Tibial artery (tissue), 4 donors: ENCODE measurements around the gene CROCC2.

Source experiments
- DNase-seq, 2 donors: peaks; one replicate each; pipeline ENCODE4 v3.0.0-alpha.2; 2019
- H3K27ac ChIP-seq, 2 donors: fragments of 200-600 bp; sonication (generic) in 1 of 2; 1 replicate in 1 of 2; 2 replicates in 1 of 2; pipeline ENCODE4 v1.5.1; 2018 to 2019; ENCODE audit warnings: mild to moderate bottlenecking in 1 of 2
- H3K27me3 ChIP-seq, 2 donors: fragments of 200-600 bp; sonication (generic) in 1 of 2; one replicate each; pipeline versions ENCODE4 v1.5.1 to v1.6.0; 2016 to 2019
- H3K36me3 ChIP-seq, 3 donors: fragments of 200-600 bp; sonication (generic) in 2 of 3; one replicate each; pipeline ENCODE4 v1.5.1; 2016 to 2019; ENCODE audit warnings: mild to moderate bottlenecking in 2 of 3
- H3K4me1 ChIP-seq, 4 donors: fragments of 200-600 bp; sonication (generic) in 2 of 4; 1 replicate in 3 of 4; 2 replicates in 1 of 4; pipeline ENCODE4 v1.5.1; 2016 to 2019
- H3K4me3 ChIP-seq, 2 donors: fragments of 200-600 bp; sonication (generic) in 1 of 2; 1 replicate in 1 of 2; 2 replicates in 1 of 2; pipeline ENCODE4 v1.5.1; 2018 to 2019; ENCODE audit warnings: mild to moderate bottlenecking in 2 of 2
- H3K9me3 ChIP-seq, 3 donors: fragments of 200-600 bp; sonication (generic) in 1 of 3; one replicate each; pipeline ENCODE4 v1.5.1; 2016 to 2019
- intact Hi-C: fragments of 100-400 bp; cut with DNase I; formaldehyde crosslinking; loops from one replicate; pipeline ENCODE4 v1.15.0; 2023; ENCODE audit warnings: low total_unique reads
- TF ChIP-seq, protein P1 (sequence below), 2 experiments: fragments of 200-600 bp in 1 of 2; fragments of 450-650 bp in 1 of 2; IDR thresholded peaks; one replicate each; pipeline ENCODE4 v1.5.1; 2017 to 2019; ENCODE audit warnings: antibody characterized with exemption in 2 of 2, mild to moderate bottlenecking in 1 of 2, moderate library complexity in 1 of 2

Gene CROCC2

DNA sequence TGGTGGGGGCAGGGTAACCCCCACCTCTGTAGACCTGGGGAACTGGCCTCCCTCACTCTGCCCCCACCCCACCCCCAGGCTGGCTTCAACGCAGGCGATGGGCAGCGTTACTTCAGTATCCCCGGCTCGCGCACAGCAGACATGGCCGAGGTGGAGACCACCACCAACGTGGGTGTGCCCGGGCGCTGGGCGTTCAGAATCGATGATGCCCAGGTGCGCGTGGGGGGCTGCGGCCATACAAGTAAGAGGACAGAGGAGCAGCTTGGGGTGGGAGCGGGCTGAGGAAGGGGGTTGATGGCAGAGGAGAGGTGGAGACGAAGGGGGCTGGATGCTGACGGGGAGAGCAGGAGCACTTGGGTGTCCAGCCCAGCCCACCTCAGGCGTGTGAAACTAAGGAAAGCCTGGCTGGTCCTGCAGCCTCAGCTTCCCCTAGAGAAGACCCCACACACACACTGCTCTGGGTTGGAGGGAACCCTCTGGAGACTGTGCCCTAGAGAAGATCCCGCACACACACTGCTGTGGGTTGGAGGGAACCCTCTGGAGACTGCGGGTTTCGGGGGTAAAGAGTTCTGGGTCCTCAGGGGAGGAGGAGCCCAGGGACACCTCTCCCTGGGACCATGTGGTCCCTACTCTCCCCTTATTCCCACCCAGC is 128.5 kb downstream of the CROCC2 start:
- Histone ChIP-seq H3K27ac (no peak overlapping the region), H3K4me3 (no peak overlapping the region), H3K36me3 (peaks cover 16 to 50% (median 42%) of the 10 kb centered on the region in 3 donors), H3K9me3 (no peaks in the 10 kb centered on the region), H3K27me3 (peaks cover 0 to 21% of the 10 kb centered on the region in 2 donors), H3K4me1 (peaks cover 0 to 18% (median 14%) of the 10 kb centered on the region in 4 donors)
- TF ChIP-seq, protein P1, sequence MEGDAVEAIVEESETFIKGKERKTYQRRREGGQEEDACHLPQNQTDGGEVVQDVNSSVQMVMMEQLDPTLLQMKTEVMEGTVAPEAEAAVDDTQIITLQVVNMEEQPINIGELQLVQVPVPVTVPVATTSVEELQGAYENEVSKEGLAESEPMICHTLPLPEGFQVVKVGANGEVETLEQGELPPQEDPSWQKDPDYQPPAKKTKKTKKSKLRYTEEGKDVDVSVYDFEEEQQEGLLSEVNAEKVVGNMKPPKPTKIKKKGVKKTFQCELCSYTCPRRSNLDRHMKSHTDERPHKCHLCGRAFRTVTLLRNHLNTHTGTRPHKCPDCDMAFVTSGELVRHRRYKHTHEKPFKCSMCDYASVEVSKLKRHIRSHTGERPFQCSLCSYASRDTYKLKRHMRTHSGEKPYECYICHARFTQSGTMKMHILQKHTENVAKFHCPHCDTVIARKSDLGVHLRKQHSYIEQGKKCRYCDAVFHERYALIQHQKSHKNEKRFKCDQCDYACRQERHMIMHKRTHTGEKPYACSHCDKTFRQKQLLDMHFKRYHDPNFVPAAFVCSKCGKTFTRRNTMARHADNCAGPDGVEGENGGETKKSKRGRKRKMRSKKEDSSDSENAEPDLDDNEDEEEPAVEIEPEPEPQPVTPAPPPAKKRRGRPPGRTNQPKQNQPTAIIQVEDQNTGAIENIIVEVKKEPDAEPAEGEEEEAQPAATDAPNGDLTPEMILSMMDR (IDR thresholded peaks at IDR 0.05), result no peak
- no peak for DNase-seq
- intact Hi-C loops, result no loop called here

DNA sequence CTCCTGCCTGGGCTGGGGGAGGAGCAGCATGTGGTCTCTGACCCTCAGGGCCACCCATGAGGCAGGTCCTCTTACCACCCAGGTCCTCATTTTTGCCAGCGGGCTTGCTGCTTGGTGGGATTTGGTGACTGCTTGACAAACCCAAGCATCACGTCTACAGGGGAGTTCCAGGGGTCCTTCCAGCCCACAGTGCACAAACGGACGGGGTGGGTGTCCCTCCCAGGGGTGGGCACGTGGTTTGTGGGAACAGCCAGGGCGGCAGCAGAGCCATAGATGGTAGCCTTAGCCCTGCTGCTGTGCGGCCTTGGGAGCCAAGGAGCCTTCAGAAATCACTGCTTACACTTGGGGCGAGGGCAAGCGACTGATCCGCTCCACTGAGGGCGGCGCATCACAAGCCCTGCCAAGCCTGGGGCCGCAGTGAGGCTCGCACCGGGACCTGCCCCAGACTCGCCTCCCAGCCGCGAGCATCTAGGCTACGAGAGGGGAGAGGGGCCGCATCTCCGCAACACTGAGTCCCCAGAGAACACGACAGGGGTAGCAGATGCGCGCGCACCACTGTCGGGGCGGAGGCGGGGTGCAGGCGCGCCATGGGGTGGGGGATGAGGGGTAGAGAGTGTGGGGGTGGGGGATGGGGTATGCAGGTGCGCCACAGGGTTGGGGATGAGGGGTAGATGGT is 129.1 kb downstream of the CROCC2 start:
- Histone ChIP-seq H3K36me3 (peaks cover 16 to 51% (median 44%) of the 10 kb centered on the region in 3 donors), H3K4me3 (no peak overlapping the region), H3K4me1 (peaks cover 0 to 18% (median 14%) of the 10 kb centered on the region in 4 donors), H3K27me3 (peaks cover 0 to 21% of the 10 kb centered on the region in 2 donors), H3K27ac (no peak overlapping the region), H3K9me3 (no peaks in the 10 kb centered on the region)
- TF ChIP-seq, protein P1 (IDR thresholded peaks at IDR 0.05), result no peak
- intact Hi-C loops, result no loop called here
- DNase-seq, result no peak

DNA sequence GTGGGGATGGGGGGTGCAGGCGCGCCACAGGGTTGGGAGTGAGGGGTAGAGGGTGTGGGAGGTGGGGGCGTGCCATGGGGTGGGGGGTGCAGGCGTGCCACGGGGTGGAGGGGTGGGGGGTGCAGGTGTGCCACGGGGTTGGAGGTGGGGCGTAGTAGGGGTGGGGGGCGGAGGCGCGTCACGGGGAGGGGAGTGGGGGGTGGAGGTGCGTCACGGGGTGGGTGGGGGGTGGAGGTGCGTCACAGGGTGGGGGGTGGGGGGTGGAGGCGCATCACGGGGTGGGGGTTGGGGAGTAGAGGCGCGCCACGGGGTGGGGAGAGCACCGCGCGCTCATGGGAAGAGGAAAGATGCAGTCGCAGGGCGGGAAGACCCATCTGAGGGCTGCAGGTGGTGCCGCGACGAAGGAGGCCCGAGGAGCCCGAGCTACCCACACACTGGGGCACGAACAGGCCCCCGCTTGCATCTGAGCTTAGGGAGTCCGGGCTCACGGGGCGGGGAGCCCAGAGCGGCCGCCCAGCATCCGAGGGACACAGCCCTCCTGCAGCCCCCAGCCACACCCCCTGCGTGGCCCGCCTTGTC is 129.8 kb downstream of the CROCC2 start:
- H3K4me3 ChIP-seq, result peak overlapping the region; percentile 30 to 41
- intact Hi-C loops, result no loop called here
- no peak for DNase-seq
- peaks cover 0 to 21% of the 10 kb centered on the region in 2 donors for H3K27me3 ChIP-seq
- H3K27ac ChIP-seq, result no peak overlapping the region
- peaks cover 0 to 18% (median 14%) of the 10 kb centered on the region in 4 donors for H3K4me1 ChIP-seq
- TF ChIP-seq, protein P1 (IDR thresholded peaks at IDR 0.05), result no peak
- peaks cover 14 to 51% (median 44%) of the 10 kb centered on the region in 3 donors for H3K36me3 ChIP-seq
- no peaks in the 10 kb centered on the region for H3K9me3 ChIP-seq

DNA sequence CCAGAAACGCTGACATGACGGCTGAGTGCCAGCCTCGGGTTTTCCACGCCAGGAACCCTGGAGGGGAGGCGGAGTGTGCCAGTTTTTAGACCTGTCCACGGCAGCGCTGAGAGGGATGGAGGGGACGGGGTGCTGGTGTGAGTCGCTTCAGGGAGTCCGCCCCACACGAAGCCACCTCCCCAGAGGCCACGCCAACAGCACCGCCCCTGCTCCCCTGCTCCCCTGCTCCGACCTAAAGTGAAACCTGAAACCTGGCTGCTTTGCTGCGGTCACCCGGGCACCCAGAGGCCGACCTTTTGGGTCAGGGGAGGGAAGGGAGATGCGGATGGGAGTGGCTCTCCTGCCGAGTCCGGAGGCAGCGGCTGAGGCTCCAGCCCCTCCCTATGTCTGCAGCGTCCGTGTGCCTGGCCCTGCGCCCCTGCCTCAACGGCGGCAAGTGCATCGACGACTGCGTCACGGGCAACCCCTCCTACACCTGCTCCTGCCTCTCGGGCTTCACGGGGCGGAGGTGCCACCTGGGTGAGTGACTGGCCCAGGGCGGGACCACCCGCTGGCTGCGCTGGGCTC is 130.3 kb downstream of the CROCC2 start:
- TF ChIP-seq, protein P1 (IDR thresholded peaks at IDR 0.05), result no peak
- H3K36me3 ChIP-seq, result peaks cover 9 to 47% (median 41%) of the 10 kb centered on the region in 3 donors
- intact Hi-C loops, result no loop called here
- DNase-seq, result peak in 1 of 2 donors; percentile 68
- peaks cover 0 to 21% of the 10 kb centered on the region in 2 donors for H3K27me3 ChIP-seq
- H3K9me3 ChIP-seq, result no peaks in the 10 kb centered on the region
- H3K27ac ChIP-seq, result no peak overlapping the region
- H3K4me1 ChIP-seq, result peaks cover 0 to 18% (median 14%) of the 10 kb centered on the region in 4 donors
- peak overlapping the region; percentile 30 to 41 for H3K4me3 ChIP-seq

DNA sequence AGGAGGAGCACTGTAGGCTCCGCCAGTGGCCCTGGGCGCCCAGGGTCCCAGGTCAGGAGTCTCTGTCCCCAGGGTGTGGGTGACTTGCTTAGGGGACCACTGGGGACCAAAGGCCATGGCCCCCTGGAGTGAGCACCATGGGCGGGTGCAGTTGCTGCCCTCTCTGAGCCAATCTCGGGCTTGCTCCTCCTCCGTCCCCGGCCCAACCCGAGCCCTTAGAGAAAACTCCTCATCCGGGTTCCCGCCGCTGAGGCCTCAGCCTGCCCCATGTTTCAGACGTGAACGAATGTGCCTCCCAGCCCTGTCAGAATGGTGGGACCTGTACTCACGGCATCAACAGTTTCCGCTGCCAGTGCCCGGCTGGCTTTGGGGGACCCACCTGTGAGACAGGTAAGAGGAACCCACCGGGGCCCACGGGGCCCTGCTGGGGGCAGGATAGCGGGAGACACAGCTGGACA is 130.9 kb downstream of the CROCC2 start:
- H3K27ac ChIP-seq, result no peak overlapping the region
- peak overlapping the region in 1 of 2 donors; percentile 41 for H3K4me3 ChIP-seq
- intact Hi-C loops, result no loop called here
- TF ChIP-seq, protein P1 (IDR thresholded peaks at IDR 0.05), result no peak
- peaks cover 6 to 42% (median 36%) of the 10 kb centered on the region in 3 donors for H3K36me3 ChIP-seq
- no peaks in the 10 kb centered on the region for H3K9me3 ChIP-seq
- peaks cover 0 to 21% of the 10 kb centered on the region in 2 donors for H3K27me3 ChIP-seq
- DNase-seq, result no peak
- H3K4me1 ChIP-seq, result peaks cover 0 to 18% (median 14%) of the 10 kb centered on the region in 4 donors
